GM12873 (cell line): ENCODE measurements around the gene L3HYPDH.

Experiments used
- TF ChIP-seq, protein P1 (sequence below): IDR thresholded peaks from 2 replicates; pipeline ENCODE4 v1.5.1; 2012; ENCODE audit warnings: low read depth, mild to moderate bottlenecking, moderate library complexity, low read length, control low read depth; ENCODE audit not compliant: insufficient read depth; ENCODE audit errors: missing control alignments

L3HYPDH gene

DNA sequence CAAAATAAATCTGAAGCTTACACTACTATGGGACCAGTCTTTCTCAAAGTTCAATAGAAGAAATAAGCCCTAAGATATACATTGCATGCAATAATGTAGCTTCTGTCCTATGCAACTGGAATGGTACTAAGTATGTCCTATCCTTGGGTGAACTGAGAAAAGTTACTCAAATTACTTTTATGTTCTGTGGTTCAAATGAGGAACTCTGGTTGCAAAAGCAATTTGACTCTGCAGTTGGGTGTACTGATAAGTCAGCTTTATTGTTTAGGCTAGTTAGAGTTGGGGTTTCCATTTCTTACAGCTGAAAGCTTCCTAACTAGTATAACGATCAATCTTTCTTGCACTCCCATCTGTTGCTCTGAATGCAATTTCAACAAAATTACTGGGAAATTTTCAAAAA lies 48.2 kb downstream of the L3HYPDH start:
- TF ChIP-seq, protein P1, sequence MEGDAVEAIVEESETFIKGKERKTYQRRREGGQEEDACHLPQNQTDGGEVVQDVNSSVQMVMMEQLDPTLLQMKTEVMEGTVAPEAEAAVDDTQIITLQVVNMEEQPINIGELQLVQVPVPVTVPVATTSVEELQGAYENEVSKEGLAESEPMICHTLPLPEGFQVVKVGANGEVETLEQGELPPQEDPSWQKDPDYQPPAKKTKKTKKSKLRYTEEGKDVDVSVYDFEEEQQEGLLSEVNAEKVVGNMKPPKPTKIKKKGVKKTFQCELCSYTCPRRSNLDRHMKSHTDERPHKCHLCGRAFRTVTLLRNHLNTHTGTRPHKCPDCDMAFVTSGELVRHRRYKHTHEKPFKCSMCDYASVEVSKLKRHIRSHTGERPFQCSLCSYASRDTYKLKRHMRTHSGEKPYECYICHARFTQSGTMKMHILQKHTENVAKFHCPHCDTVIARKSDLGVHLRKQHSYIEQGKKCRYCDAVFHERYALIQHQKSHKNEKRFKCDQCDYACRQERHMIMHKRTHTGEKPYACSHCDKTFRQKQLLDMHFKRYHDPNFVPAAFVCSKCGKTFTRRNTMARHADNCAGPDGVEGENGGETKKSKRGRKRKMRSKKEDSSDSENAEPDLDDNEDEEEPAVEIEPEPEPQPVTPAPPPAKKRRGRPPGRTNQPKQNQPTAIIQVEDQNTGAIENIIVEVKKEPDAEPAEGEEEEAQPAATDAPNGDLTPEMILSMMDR, result no peak

DNA sequence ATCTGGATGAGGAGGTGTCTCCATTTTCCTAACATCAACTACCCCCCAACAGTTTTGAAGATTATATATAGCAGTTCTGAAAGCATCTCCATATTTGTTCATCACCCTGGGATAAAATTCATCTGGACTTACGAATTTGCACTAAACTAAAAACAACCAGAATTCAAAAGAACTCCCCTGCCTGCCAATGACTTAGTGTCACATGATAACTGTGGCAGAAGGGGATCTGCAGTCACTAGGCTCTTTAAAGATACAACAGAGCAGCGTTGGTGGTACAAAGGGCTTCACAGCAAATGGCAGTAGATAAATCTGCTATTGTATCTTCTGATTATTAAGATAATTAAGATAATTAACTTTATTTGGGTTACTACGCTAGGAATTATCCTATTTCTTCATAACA lies 49.1 kb downstream of the L3HYPDH start:
- TF ChIP-seq, protein P1, result no peak

DNA sequence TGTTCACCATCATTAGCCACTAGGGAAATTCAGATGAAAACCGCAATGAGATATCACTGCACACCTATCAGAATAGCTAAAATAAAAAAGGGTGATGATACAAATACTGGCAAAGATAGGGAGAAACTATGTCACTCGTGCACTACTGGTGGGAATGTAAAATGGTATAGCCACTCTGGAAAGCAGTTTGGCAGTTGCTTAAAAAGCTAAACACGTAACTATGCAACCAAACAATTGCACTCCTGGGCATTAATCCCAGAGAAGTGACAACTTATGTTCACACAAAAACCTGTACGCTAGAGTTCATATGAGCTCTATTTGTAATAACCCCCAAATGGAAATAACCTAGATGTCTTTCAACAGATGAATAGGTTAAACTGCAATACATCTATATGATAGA lies 54.4 kb downstream of the L3HYPDH start:
- TF ChIP-seq, protein P1, result no peak

DNA sequence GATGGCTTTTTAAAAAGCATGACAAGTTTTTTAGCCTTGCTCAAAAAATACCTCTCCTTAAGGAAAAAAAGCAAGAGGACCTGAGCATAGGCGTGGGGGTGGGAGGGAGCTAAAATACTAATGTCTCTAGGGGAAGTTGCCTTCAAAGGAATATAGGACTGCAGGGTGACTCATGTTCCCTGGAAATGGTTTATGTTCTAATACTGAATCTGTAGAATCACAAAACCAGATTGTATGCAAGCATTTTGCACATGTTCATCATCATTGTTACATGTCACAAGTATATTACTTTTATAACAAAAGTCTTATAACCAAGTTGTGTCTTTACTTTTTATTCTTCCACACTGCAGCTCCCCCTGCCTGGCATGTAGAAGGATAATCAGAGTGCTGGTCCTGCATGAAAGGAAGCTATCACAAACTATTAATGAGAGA lies 55.6 kb downstream of the L3HYPDH start:
- TF ChIP-seq, protein P1, result no peak

DNA sequence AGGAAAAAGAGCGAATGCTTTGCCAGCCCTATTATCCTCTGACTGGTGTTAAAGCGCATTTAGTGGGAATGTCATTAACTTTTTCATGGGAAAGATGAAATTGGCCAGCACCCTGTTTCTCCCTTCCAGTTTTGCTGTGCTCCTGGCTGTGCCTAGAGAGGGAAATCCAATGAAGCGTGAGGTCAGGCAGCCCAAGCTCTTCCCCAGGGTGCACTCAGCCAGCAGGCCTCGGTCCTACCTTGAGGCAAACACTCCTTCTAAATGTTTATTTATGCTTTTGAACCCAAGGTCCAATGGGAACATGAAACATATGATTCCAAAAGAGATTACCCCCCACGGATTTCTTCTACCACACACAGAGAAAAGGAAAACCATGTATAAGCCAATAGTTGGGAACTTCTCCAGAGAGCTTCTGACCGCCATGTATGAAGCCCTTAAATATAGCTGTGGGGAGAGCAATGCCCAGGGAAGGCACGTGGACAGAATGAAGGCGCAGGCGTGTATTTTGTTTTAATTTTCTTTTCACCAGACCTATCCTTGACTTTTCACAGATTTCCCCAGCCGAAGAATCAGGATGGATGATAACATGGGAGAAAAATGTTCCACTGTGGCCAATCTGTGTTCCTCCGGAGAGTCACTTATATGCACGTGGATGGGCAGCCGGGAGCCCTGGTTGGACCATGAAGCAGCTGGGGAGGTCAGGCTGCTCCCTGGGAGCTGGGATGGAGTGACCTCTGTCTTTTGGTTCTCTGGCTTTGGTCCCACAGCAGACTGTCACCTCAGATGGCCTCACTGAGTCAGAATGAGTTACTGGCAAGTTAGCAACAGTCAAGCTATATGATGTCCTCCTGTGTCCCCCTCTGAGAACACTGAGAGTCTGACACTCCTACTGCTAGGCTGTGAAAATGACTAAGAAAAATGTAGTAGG lies 56.3 kb downstream of the L3HYPDH start:
- TF ChIP-seq, protein P1, result no peak

DNA sequence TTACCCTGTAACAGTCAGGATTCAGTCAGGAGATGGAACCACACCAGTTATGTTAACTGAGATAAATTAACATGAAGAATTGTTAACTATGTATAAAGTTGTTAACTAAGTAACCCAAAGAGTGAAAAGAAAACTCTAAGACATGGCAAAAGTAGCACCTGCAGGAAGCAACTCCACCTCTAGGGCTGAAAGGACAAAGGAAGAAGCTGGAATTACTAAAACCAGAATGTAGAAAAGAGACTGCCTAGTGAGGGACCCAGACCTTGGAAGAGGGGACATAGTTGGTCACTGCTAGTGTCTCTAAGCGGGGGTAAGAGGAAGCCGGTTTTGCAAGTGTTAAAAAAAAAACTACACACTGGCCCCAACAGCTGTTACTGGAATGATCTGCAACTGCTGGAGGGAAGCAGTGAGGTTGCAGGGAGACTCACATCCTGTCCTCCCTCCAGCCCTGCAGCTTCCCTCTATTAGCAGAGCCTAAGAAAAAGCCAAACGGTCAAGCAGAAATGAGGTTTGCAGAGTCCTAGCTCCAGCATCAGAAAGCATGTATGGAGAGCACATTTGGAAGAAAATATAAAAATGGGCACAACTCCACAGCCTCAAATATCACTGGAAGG lies 58.8 kb downstream of the L3HYPDH start:
- TF ChIP-seq, protein P1, result no peak

DNA sequence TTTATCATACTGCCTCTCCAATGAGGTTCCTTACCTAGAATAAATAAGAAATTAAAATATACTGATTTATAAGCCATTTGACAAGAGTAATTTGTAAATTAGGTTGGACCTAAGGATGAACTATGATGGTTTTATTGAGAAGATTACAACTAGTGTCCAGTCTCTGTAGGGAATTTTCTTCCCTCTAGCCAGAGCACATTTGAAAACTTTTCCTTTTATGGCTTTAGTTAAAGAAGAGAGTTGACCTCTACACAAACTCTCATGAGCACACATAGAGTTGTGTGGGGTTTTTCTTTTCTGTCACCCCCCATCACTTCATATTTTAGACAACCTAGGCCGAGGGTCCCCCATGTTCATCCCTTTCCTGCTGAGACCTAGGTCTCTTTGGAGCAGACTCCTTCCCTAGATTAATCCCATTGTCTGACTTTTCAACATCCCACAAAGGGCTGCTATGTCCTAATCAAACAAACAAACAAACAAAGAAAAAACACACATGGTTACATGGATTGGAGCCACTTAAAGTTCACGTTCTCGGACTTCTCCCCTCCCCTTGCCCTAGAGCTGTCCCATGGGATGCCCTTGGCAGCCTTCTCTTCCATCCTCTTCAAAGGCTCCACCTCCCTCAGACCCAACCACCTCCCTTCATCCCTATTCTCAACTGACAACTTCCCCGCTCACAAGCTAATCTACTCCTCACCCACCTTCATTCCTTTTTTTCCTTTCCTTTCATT lies 59.7 kb downstream of the L3HYPDH start:
- TF ChIP-seq, protein P1, result no peak
